ENCODE measurements around the gene TUT1.
"Not testable (repeated sequence)": the region's sequence is repeated elsewhere in the genome, so short reads cannot be mapped to it uniquely, and the experiment has no call there.

The TUT1 gene

DNA sequence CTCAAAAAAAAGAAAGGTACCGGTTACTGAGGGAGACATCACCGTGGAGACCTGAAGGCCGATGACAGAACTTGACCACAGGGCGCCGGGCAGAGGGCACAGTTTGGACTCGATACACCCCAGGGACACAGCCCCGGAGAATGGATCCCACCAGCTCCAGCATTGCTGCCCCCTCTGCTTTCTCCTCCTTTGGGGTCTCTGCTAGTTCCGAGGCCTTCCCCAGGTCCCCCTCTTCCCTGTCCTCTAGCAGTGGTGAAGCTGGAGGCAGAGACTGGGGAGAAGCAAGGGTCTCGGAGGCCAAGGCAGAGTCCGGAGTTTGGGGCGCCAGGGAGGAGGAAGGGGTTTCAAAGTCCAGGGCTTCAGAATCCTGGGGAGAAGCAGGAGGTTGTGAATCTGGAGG, 12.8 kb downstream of the TUT1 start:
- DNase-seq (ENCODE audit: low read depth), result no peak

- DNase-seq (ENCODE audit: low read depth), result no peak
Observed at GRCh38 chr11:62577046-62577714, 14.1 kb downstream of the TUT1 start.

GRCh38 chr11:62575837-62576236, 15.5 kb downstream of the TUT1 start:
- no peak for DNase-seq (ENCODE audit: low read depth)

GRCh38 chr11:62575156-62575555, 16.2 kb downstream of the TUT1 start:
- no peak for DNase-seq (ENCODE audit: low read depth)

GRCh38 chr11:62574363-62575071, 16.8 kb downstream of the TUT1 start:
- DNase-seq (ENCODE audit: low read depth), result no peak

GRCh38 chr11:62573592-62574362, 17.5 kb downstream of the TUT1 start, which contains the start of gene EEF1G:
Gene EEF1G (minus strand): TSS chr11:62573891. CDS start chr11:62573842, 49 bp downstream.
- peak; percentile 99 for DNase-seq (ENCODE audit: low read depth)

- no peak for DNase-seq (ENCODE audit: low read depth)
Observed at GRCh38 chr11:62573006-62573591, 18.2 kb downstream of the TUT1 start.

DNA sequence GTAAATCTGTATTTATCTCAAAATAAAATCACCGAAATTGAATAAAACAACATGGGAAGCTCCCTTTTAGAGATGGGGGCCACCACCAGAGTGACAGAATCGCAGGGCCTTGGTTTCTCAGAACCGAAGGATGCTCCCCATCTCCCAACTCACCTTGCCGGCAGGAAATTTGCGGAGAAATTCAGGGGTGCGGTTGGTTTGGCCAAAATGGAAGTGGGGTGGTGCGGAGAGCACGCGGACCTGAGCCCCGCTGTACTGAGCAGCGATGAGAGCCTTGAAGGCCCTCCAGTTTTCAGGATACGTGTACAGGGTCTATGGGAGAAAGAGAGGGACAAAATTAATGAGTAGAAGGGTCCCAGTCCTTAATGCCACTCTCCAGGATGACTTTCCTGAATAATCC, 18.9 kb downstream of the TUT1 start:
- DNase-seq (ENCODE audit: low read depth), result no peak

- not testable (repeated sequence) for DNase-seq (ENCODE audit: low read depth)
Observed at GRCh38 chr11:62571493-62571892, 19.8 kb downstream of the TUT1 start.

DNA sequence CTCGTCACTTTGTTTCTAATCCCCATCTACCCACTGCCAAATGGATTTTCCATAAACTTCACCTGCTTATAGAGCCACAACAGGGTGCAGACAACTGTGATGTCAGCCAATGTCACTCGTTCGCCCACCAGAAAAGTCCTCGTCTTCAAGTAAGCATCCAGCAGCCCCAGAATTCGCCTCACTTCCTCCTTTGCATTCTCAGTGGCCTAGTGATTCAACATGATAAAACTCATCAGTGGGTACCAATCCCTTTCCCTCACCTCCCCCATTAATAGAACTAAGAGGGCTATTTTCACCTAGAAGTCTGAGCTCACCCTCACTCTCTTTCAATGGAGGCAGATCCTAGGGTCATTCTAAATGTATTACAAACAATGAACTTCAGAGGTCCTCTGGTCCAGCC, 20.4 kb downstream of the TUT1 start:
- not testable (repeated sequence) for DNase-seq (ENCODE audit: low read depth)

DNA sequence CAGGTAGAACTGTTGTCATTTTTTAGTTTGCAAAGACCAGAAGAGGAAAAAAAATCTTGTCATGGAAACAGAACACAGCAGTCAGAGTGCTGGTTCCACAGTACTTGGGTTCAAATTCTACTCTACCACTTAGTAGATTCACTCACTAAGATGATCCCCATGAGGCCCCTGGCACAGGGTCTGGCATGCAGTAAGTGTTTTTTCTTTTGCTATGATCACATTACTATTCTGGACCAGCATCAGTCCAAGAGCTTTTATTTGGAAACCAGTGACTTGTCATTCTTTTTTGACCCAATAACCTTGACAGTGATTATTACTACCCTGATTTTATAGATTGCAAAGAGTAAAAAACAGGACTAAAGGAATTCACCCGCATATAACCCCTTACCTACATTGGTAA, 21.7 kb downstream of the TUT1 start:
- DNase-seq (ENCODE audit: low read depth), result no peak

- no peak for DNase-seq (ENCODE audit: low read depth)
Observed at GRCh38 chr11:62567018-62567633, 24.2 kb downstream of the TUT1 start.

GRCh38 chr11:62566247-62566646, 25.1 kb downstream of the TUT1 start:
- DNase-seq (ENCODE audit: low read depth), result no peak

DNA sequence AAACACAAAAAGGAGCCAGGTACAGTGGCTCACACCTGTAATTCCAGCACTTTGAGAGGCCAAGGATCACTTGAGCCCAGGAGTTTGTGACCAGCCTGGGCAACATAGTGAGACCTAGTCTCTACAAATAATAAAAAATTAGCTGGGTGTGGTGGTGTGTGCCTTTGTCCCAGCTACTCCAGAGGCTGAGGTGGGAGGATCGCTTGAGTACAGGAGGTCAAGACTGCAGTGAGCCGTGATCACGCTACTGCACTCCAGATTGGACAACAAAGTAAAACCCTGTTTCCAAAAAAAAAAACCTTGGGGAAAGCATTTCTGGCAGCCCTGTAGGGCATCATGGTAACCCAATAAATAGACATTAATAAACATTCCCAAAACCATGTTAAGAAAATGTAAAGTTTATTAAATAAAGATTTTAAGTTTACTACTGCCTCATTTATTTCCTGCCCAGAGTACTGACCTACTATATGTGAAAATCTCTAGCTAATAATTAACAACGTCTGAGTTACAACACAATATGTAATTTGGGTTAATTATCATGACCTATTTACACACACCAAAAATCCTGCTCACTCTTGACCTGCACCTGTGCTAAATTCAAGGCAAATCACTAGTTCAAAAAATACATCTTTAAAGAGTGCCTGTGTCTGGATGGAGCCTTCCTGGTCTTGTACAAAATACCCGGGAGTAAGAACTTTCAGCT, 26.1 kb downstream of the TUT1 start:
- no peak for DNase-seq (ENCODE audit: low read depth)

DNA sequence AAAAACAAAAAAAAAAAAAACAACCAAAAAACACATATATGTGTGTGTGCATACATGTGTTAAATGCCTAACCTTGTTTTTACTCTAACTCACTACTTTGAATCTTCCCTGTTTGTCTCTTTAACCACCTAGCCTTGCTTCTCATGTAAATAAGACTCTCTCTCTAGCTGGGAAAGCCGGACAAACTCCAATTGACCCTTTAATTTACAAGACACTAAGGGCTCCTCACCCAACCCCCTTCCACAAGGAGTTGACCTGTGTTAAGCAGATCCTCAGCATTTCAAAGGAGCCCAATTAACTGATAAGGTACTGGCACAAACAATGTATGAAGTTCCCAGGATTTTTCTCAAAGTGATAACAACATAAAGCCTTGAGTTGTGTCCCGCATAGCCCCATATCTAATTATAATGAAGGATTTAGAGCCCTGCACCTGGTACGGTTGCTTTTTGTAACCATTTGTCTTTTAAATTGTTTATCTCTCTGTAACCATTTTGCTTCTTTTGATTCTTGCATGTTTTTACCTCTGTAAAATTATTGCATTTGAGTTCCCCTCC, 29.6 kb downstream of the TUT1 start:
- DNase-seq (ENCODE audit: low read depth), result not testable (repeated sequence)

- DNase-seq (ENCODE audit: low read depth), result no peak
Observed at GRCh38 chr11:62560566-62561103, 30.7 kb downstream of the TUT1 start.

DNA sequence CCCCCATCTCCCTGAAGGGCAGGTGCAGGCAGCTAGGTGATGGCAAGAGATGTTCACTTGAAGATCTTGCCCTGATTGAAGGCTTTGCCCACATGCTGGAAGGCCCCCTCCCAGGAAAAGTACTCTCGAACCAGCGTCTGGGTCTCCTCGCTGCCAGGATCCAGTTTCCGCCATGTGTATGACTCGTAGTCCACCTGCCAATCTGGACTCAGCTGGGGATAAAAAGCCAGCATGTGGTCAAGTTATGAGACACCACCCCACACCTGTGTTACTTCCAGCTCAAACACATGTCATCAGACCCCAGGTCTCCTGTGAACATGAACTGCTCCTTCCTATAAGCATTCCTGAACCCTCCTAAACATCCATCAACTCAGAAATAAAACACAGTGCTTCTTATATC, 31.7 kb downstream of the TUT1 start:
- not testable (repeated sequence) for DNase-seq (ENCODE audit: low read depth)

- DNase-seq (ENCODE audit: low read depth), result no peak
Observed at GRCh38 chr11:62559204-62559603, 32.1 kb downstream of the TUT1 start.

DNA sequence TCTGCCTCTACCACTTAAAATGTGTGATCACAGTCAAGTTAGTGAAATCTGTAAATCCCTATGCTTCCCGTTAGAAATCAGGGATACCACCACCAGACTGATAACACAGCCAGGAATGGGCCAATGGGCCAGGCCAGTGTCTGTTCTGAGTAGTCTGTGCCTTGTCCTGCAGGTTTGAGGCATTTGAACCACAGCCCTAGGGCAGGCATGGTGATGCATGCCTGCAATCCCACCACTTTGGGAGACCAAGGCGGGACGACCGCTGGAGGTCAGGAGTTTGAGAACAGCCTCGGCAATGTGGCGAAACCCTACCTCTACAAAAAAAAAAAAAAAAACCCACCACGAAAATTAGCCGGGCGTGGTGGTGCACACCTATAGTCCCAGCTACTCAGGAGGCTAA, 32.7 kb downstream of the TUT1 start:
- DNase-seq (ENCODE audit: low read depth), result no peak

GRCh38 chr11:62556875-62557631, 34.3 kb downstream of the TUT1 start:
- no peak for DNase-seq (ENCODE audit: low read depth)

Data from CMK (cell line).